NB4 (cell line): ENCODE results near the gene SMURF1.

Experiments
- CTCF ChIP-seq: IDR thresholded peaks from one replicate; pipeline ENCODE4 v1.5.1; 2012; ENCODE audit warnings: low read depth, low read length
- TF ChIP-seq, protein P1 (sequence below): IDR thresholded peaks from 2 replicates; pipeline ENCODE4 v1.6.1; 2011; ENCODE audit warnings: low read depth, low read length

DNA sequence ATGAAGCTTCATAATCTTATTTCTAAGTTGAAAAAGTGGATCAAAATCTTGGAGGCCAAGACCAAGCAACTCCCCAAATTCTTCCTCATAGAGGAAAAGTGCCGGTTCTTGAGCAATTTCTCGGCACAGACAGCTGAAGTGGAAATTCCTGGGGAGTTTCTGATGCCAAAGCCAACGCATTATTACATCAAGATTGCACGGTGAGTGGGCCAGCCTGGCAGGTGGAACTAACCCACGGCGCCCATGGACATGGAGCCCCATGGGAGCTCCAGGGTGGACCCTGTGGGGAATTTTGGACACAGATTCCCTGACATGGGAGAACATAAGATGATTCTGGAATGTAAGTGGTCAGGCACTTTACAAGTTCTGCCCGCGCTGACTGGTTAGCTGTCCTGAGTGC is 139.7 kb downstream of the SMURF1 start:
- no peak for TF ChIP-seq CTCF
- TF ChIP-seq, protein P1, sequence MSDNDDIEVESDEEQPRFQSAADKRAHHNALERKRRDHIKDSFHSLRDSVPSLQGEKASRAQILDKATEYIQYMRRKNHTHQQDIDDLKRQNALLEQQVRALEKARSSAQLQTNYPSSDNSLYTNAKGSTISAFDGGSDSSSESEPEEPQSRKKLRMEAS: no peak
